ENCODE measurements around the gene UBE2J1. TPM values are rescaled to one million over a fixed set of nuclear protein-coding genes. Genes with fewer than 3 reads are reported as not detected.
A peak's percentile ranks its signal among the peaks of the same experiment; 100 is the strongest.

Gene UBE2J1
- total and polyA plus RNA-seq, 9 of the 15 experiments (the other 6 are each of a cell fraction or from before 2014, with no cell fraction given), result 11.6 to 32.6 (median 22.0) TPM

DNA sequence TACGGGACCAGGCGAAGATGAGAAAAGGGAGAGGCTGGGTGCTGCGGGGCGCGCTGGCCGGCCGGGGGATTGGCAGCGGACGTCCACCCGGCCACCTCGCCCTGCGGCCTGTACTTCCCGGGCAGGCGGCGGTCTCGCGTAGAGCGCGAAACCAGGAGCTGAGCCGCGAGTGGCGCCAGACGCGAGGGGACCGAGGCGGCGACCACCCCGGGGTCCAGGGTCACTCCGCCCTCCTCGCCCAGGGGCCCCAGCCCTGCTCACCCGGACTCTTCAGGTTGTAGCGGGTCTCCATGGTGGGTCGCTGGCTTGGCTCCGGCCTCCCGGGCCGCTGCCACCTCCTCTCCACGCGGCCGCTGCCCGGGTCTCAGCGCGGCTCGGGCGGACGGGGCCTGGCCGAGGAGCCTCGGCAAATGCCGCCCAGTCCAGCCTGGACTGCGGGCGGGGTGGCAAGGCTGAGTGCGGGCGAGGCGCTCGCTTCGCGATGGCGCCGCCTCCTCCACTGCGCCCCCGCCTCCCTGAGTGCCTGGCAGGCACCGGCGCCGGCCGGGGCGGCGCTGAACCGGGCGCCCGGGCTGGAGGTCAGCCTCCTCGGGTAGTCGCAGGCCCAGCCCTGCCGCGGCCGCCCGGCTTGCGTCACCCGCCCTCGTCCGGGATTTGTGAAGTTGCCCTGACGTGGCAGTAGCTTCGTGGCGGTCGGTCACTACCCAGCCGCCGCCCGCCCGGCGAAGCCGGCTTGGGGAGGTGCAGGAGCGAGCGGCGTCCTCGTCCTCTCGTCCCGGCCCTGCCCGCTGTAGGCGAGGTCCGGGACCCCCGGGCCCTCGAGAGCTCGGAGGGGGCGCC is at the start of gene UBE2J1 (continued):
- TF ChIP-seq GTF2E2 (tag; IDR thresholded peaks at IDR 0.05), result peak; percentile 94
- TF ChIP-seq, protein P1, sequence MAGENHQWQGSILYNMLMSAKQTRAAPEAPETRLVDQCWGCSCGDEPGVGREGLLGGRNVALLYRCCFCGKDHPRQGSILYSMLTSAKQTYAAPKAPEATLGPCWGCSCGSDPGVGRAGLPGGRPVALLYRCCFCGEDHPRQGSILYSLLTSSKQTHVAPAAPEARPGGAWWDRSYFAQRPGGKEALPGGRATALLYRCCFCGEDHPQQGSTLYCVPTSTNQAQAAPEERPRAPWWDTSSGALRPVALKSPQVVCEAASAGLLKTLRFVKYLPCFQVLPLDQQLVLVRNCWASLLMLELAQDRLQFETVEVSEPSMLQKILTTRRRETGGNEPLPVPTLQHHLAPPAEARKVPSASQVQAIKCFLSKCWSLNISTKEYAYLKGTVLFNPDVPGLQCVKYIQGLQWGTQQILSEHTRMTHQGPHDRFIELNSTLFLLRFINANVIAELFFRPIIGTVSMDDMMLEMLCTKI (IDR thresholded peaks at IDR 0.05; ENCODE audit: partially characterized antibody), result no peak
- TF ChIP-seq SMAD2 (IDR thresholded peaks at IDR 0.05; ENCODE audit: low read depth, low read length), result no peak
- no peak for TF ChIP-seq WHSC1 (IDR thresholded peaks at IDR 0.05; ENCODE audit: low read length)
- TF ChIP-seq SETDB1 (IDR thresholded peaks at IDR 0.05; ENCODE audit: low read length), result no peak
- no peak for TF ChIP-seq MIER1 (IDR thresholded peaks at IDR 0.05; ENCODE audit: low read depth)
- TF ChIP-seq STAT5A (IDR thresholded peaks at IDR 0.05; ENCODE audit: borderline replicate concordance, low read length), result no peak
- peak; percentile 71 for TF ChIP-seq PCBP1 (IDR thresholded peaks at IDR 0.05; ENCODE audit: low read depth, low read length, poor library complexity, severe bottlenecking)
- TF ChIP-seq ZNF695 (CRISPR knock-in tag; IDR thresholded peaks at IDR 0.05), result no peak
- TF ChIP-seq TGIF2 (CRISPR knock-in tag; IDR thresholded peaks at IDR 0.05), result no peak
- TF ChIP-seq TCF7 (IDR thresholded peaks at IDR 0.05; ENCODE audit: borderline replicate concordance), result no peak; the same call in 1 of the 2 replicates
- no peak for TF ChIP-seq ZNF785 (CRISPR knock-in tag; IDR thresholded peaks at IDR 0.05)
- no peak for TF ChIP-seq CUX1 (CRISPR knock-in tag; IDR thresholded peaks at IDR 0.05)
- no peak for TF ChIP-seq RFX5 (IDR thresholded peaks at IDR 0.05; ENCODE audit: low read depth, low read length)
- no peak for TF ChIP-seq ETS2 (tag; IDR thresholded peaks at IDR 0.05; ENCODE audit: borderline replicate concordance, poor library complexity, severe bottlenecking)
- 0 out of 2 replicates have a peak, but pooled peaks have one; percentile 56 for TF ChIP-seq RUNX1 (IDR thresholded peaks at IDR 0.05; ENCODE audit: low read depth)
- TF ChIP-seq HDAC1 (IDR thresholded peaks at IDR 0.05), result peak in 1 of 2 experiments; percentile 40; a peak in 1 of 4 replicates
- no peak for TF ChIP-seq ARHGAP35 (IDR thresholded peaks at IDR 0.05; ENCODE audit: partially characterized antibody)
- no peak for TF ChIP-seq YBX1 (IDR thresholded peaks at IDR 0.05)
- TF ChIP-seq ELF4 (CRISPR knock-in tag; IDR thresholded peaks at IDR 0.05), result no peak
- TF ChIP-seq BACH1 (tag; IDR thresholded peaks at IDR 0.05), result no peak
- TF ChIP-seq, protein P2, sequence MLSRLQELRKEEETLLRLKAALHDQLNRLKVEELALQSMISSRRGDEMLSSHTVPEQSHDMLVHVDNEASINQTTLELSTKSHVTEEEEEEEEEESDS (CRISPR knock-in tag; IDR thresholded peaks at IDR 0.05), result no peak
